HG03097 (cell line): Measurements from ENCODE around the gene KPNB1.

Experiments used
- ATAC-seq: cut with Tn5 transposase; IDR thresholded peaks from one replicate; pipeline ENCODE4 v1.9.1; 2021; ENCODE audit not compliant: unreplicated experiment, low FRiP score

The KPNB1 gene

DNA sequence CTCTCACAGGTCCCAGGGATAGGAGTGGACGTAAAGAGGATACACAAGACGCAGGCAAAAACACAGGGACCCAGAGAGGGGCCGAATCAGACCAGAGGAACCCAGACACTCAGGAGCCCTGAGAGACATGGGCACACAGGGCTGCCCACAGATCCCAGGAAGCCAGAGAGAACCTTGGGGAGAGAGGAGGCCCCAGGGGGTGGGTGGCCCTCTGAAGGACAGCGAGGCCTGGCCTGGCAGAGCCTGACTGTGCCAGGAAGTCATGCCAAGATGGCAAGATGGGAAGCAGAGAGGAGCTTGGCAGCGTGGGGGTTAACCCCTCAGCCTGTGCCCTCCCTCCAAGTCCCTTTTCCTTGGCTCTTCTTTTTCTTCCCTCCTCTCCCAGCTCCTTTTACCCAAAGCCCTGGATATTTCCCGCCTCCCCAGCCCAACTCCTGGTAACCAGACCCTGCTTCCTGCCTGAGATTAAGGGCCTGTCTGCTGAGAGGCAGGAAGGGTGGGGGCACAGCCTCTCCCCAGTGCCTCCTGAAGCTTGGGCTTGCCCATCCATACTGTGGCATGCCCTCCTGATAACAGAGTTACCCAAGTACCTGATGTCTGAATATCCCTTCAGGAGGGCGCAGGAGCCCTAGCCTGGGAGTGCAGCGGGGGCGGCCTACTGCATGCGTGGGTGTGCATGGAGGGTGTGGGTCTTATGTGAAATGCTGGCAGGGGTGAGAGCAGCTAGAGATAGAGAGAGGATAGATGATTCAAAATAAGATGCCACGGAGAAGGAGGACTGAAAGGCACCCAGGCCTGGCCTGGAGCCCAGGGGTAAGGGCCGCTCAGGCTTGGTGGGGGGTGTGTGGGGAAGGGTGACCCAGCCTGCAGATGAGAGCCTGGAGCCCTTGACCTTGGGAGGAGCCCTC is 77.3 kb downstream of the KPNB1 start:
- no peak for ATAC-seq

- no peak for ATAC-seq
These were observed 78.0 kb downstream of the KPNB1 start for GRCh38 chr17:47727704-47728036.

DNA sequence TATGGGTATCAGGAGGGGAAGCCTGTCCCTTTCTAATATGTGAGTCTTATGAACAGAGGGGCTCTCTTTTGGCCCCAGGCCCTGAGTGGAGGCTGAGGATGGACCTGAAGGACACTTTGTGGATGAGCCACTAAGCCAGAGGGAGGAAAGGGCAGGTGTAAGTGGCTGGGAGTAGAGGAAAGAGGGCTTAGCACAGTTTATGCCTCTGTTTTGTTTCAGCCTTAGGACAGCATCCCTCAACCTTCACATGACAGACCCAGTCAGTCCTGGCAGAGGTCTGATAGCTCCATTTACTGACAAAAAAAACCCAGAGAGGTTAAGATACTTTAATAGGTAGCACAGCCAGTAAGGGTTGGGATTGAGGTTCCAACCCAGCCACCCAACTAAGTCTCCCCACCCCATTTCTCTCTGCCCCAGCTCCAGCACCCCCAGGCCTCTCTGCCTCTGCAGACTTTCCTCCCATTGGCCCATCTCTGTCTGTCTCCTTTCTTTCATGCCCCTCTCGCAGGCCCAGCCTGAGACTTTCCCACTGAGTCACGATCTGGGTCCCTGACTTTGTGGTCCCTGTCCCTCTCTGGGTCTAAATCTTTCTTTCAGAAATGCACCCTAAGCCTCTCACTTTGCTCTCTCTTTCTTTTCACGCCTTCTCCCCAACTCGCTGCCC is 78.6 kb downstream of the KPNB1 start:
- ATAC-seq: no peak

DNA sequence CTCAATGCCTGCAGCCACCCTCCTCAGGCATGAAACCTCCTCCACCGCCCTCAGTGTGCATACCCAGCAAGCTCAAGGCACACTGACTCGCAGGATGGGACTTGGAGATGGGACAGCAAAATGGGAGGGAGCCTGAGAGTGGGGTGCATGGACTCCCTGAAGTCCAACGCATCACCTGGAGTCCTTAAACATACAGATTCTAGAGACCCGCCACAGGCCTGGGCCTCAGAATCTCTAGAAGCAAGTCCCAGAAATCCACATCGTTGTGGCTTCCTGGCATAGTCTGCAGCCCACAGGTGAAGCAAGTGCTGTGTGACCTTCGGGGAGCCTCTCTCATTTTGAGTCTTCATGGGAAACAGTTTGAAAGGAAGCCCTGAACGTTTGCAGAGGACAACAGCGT is 79.8 kb downstream of the KPNB1 start:
- no peak for ATAC-seq

- no peak for ATAC-seq
These were observed 81.0 kb downstream of the KPNB1 start for GRCh38 chr17:47730681-47731080.

- ATAC-seq: no peak
These were observed 81.7 kb downstream of the KPNB1 start for GRCh38 chr17:47731396-47731795.

DNA sequence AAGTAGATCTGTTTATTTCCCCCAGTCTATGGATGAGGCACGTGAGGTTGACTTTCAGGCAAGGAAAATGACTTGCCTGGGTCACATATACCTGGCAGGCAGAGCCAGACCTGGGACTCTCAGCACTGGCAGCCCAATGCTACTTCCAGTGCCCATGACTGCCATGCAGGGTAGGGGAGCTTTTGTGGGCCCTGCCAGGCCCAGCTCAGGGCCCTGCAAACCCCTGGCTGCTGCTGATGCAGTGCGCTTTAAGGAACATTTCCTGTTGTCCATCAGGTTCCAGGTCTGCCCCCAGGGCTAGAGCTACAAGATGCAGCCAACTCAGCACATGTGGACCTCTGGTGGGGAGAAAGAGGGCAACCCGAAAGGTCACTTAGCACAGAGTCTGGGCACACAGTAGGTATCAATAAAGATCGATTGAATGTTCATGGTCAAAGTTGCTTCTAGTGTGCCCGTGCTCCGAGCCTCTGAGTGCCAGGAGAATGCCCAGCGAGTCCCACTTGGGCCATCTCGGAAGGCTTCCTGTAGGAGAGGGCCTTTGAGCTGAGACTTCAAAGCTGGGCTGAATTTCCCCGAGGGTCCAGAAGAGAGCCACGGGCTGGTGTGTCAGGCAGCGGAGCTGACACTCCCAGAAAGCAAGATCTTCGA is 82.8 kb downstream of the KPNB1 start:
- ATAC-seq: no peak

DNA sequence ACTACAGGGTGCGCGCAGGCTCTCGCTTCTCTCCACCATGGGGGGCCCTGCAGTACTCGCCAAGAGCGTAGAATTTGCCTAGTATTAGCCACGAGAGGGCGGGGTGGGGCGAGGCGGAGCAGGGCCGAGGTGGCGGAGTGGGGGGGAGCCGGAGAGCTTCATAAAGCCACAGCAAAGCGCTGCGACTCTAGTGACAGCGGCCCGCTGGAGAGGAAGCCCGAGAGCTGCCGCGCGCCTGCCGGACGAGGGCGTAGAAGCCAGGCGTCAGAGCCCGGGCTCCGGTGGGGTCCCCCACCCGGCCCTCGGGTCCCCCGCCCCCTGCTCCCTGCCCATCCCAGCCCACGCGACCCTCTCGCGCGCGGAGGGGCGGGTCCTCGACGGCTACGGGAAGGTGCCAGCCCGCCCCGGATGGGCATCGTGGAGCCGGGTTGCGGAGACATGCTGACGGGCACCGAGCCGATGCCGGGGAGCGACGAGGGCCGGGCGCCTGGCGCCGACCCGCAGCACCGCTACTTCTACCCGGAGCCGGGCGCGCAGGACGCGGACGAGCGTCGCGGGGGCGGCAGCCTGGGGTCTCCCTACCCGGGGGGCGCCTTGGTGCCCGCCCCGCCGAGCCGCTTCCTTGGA is 83.4 kb downstream of the KPNB1 start, which contains the start of gene TBX21:
Gene TBX21 (plus strand): TSS at position 190 of the 627 bp plus-strand sequence. CDS start 219 bp downstream, at position 409.
- ATAC-seq: peak; percentile 45

DNA sequence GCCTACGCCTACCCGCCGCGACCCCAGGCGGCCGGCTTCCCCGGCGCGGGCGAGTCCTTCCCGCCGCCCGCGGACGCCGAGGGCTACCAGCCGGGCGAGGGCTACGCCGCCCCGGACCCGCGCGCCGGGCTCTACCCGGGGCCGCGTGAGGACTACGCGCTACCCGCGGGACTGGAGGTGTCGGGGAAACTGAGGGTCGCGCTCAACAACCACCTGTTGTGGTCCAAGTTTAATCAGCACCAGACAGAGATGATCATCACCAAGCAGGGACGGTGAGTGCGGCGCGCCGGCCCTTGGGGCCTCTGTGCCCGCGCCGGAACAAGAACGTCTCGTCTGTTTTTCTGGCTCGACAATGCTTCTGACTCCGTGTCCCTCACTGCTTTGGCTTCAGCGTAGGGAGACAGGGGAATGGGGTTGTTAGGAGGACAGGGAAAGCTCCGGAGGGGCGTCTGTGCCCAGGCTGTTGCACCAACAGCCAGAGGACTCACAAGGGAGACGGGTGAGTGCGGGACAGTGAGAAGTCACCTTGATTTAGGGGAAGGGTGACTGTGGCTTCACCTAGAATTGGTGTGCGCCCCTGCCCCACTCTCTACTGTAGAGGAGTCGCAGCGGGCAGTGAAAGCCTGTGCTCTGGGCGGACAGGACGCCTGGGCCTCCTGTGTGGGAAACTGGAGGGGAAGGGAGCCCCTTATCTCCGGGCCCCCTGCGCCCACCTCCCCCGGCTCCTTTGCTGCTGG is 84.1 kb downstream of the KPNB1 start:
- ATAC-seq: peak; percentile 28

DNA sequence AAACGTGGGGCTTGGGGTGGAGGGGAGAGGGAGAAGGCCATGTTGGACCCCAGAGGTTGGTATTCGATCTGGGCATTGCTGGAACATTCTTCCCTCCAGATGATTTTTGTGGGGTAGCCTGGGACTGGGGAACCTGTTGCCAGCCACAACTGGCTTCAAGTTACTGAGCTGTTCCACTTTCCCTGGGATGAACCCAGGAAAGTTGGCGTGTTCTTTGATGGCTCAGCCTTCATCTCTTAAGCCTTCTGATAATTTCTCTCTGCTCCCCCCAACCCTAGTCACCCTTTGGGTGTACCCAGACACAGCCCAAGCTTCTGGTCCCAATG is 85.4 kb downstream of the KPNB1 start:
- no peak for ATAC-seq
